Trophoblast cell (in vitro differentiated cells and primary cell): ENCODE measurements around the gene MTUS2.

Experiments
- DNase-seq, 2 donors: peaks; one replicate each; pipeline ENCODE4 v3.0.0-alpha.2; 2016
- H2AFZ ChIP-seq: 2 replicates; pipeline ENCODE4 v1.6.1; 2013; ENCODE audit warnings: low read length, moderate library complexity, mild to moderate bottlenecking; ENCODE audit not compliant: insufficient read depth, poor library complexity
- H2AK5ac ChIP-seq: 2 replicates; pipeline ENCODE4 v1.6.1; 2013; ENCODE audit warnings: mild to moderate bottlenecking, low read length
- H2BK120ac ChIP-seq: 2 replicates; pipeline ENCODE4 v1.6.1; 2013; ENCODE audit warnings: low read length, mild to moderate bottlenecking, moderate library complexity; ENCODE audit not compliant: insufficient read depth, poor library complexity
- H2BK12ac ChIP-seq: 2 replicates; pipeline ENCODE4 v1.6.1; 2013; ENCODE audit warnings: mild to moderate bottlenecking, low read length, moderate library complexity
- H2BK5ac ChIP-seq: 2 replicates; pipeline ENCODE4 v1.6.1; 2013; ENCODE audit warnings: low read length, low read depth, moderate library complexity, mild to moderate bottlenecking; ENCODE audit not compliant: poor library complexity
- H3K14ac ChIP-seq: 2 replicates; pipeline ENCODE4 v1.6.1; 2013; ENCODE audit warnings: mild to moderate bottlenecking, low read length
- H3K18ac ChIP-seq: 2 replicates; pipeline ENCODE4 v1.6.1; 2013; ENCODE audit warnings: mild to moderate bottlenecking, low read length
- H3K23ac ChIP-seq: 2 replicates; pipeline ENCODE4 v1.6.1; 2013; ENCODE audit warnings: low read length
- H3K27ac ChIP-seq: 2 replicates; pipeline ENCODE4 v1.5.1; 2013; ENCODE audit warnings: low read depth, mild to moderate bottlenecking, inconsistent platforms, low read length, moderate library complexity
- H3K27me3 ChIP-seq: 2 replicates; pipeline ENCODE4 v1.6.1; 2013; ENCODE audit warnings: inconsistent platforms, mild to moderate bottlenecking, low read length, moderate library complexity; ENCODE audit not compliant: insufficient read depth
- H3K36me3 ChIP-seq, 2 experiments: 1 replicate in 1 of 2; 2 replicates in 1 of 2; pipeline ENCODE4 v1.6.1; 2013; ENCODE audit warnings: low read length in 2 of 2, mild to moderate bottlenecking in 2 of 2, moderate library complexity in 1 of 2; ENCODE audit not compliant: insufficient read depth in 2 of 2, control insufficient read depth in 1 of 2
- H3K4ac ChIP-seq: 2 replicates; pipeline ENCODE4 v1.6.1; 2013; ENCODE audit warnings: low read depth, mild to moderate bottlenecking, low read length, moderate library complexity
- H3K4me1 ChIP-seq, 2 experiments: 1 replicate in 1 of 2; 2 replicates in 1 of 2; pipeline ENCODE4 v1.6.1; 2013; ENCODE audit warnings: low read length in 2 of 2, mild to moderate bottlenecking in 2 of 2, moderate library complexity in 1 of 2; ENCODE audit not compliant: insufficient read depth in 2 of 2, control insufficient read depth in 1 of 2
- H3K4me2 ChIP-seq: 2 replicates; pipeline ENCODE4 v1.6.1; 2013; ENCODE audit warnings: inconsistent platforms, mild to moderate bottlenecking, low read length, moderate library complexity
- H3K4me3 ChIP-seq: 2 replicates; pipeline ENCODE4 v1.5.1; 2013; ENCODE audit warnings: mild to moderate bottlenecking, low read depth, low read length, inconsistent platforms
- H3K79me1 ChIP-seq: one replicate; pipeline ENCODE4 v1.6.1; 2013; ENCODE audit warnings: low read length
- H3K79me2 ChIP-seq: 2 replicates; pipeline ENCODE4 v1.6.1; 2013; ENCODE audit warnings: low read length, mild to moderate bottlenecking; ENCODE audit not compliant: control insufficient read depth, insufficient read depth, poor library complexity
- H3K9ac ChIP-seq: 2 replicates; pipeline ENCODE4 v1.6.1; 2013; ENCODE audit warnings: mild to moderate bottlenecking, low read length
- H3K9me3 ChIP-seq: 2 replicates; pipeline ENCODE4 v1.6.1; 2013; ENCODE audit warnings: low read depth, mild to moderate bottlenecking, control low read depth, inconsistent platforms, low read length; ENCODE audit not compliant: insufficient read depth
- H4K12ac ChIP-seq: 2 replicates; pipeline ENCODE4 v1.6.1; 2013; ENCODE audit warnings: low read depth, mild to moderate bottlenecking, low read length, moderate library complexity
- H4K8ac ChIP-seq: 2 replicates; pipeline ENCODE4 v1.6.1; 2013; ENCODE audit warnings: low read depth, mild to moderate bottlenecking, low read length, moderate library complexity
- H4K91ac ChIP-seq: one replicate; pipeline ENCODE4 v1.6.1; 2013; ENCODE audit warnings: low read depth, mild to moderate bottlenecking, low read length, moderate library complexity
- WGBS: extraction: QIAGEN DNeasy Blood & Tissue Kit; methylation state at CpG from one replicate; pipeline ENCODE4 v1.1.7; 2013; ENCODE audit warnings: missing lambda C conversion rate; ENCODE audit not compliant: insufficient read length, insufficient coverage; ENCODE audit errors: extremely low coverage; 5-methylcytosine and 5-hydroxymethylcytosine counted together

Gene MTUS2

DNA sequence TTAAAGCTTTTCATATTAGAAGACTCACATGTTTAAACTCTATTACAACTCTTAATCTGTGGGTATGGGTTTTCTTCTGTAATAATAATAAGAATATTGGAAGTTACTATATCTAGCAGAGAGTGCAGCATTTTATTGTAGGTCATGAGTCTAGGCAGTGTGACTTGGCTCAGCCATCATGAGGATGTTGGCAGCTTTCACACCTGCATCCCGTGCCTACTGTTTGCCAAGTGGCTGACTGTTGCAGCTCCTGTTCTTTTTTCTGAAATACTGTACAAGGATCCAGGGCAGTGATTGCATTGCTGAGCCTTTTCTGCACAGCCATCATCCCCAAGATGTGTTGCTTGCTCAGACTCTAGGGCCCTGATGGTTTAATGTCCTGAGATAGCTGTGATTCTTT is 47.4 kb downstream of the MTUS2 start:
- no peak overlapping the region for H3K27ac ChIP-seq
- H3K14ac ChIP-seq: no peak overlapping the region
- H2BK120ac ChIP-seq: no peak overlapping the region
- no peak overlapping the region for H3K4me2 ChIP-seq
- no peak overlapping the region for H2BK5ac ChIP-seq
- H3K9ac ChIP-seq: no peak overlapping the region
- H2AK5ac ChIP-seq: no peak overlapping the region
- no peaks in the 10 kb centered on the region for H3K79me1 ChIP-seq
- H4K12ac ChIP-seq: no peak overlapping the region
- no peaks in the 10 kb centered on the region for H3K79me2 ChIP-seq
- no peak overlapping the region for H3K4ac ChIP-seq
- H3K4me3 ChIP-seq: no peak overlapping the region
- peaks cover 4% of the 10 kb centered on the region for H3K9me3 ChIP-seq
- no peak overlapping the region for H3K23ac ChIP-seq
- no peaks in the 10 kb centered on the region for H3K36me3 ChIP-seq
- H3K27me3 ChIP-seq: no peaks in the 10 kb centered on the region
- no CpG with 5 or more reads among the region's 1 CpG for WGBS
- H2BK12ac ChIP-seq: no peak overlapping the region
- no peaks in the 10 kb centered on the region for H3K4me1 ChIP-seq
- no peak overlapping the region for H3K18ac ChIP-seq
- DNase-seq: no peak
- no peak overlapping the region for H4K8ac ChIP-seq
- H4K91ac ChIP-seq: no peak overlapping the region
- no peak overlapping the region for H2AFZ ChIP-seq

DNA sequence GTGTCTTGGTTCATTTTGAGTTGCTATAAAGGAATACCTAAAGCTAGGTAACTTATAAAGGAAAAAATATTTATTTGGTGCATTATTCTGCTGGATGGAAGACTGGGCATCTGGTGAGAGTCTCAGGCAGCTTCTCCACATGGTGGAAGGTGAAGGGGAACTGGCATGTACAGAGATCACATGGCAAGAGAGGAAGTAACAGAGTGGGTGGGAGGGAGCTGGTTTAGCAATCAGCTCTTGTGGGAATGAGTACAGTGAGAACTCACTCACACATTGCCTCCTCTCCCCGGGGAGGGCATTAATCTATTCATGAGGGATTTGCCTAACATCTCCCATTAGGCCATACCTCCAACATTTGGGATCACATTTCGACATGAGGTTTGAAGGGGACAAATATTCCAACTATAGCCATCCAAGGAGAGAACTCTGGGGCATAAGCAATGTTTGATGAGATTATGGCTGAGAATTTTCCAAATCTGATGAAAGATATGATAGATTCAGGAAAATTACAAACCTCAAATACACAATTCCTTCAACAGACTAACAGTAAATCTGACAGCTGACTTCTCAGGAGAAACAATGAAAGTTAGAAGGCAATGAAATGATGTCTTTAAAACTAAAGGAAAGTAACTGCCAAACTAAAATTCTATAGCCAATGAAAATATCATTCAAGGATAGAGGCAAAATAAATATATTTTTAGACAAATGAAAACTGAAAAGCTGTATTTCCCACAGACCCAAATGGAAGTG is 52.5 kb downstream of the MTUS2 start:
- no peak overlapping the region for H2AK5ac ChIP-seq
- no CpG with 5 or more reads among the region's 2 CpGs for WGBS
- no peak overlapping the region for H3K4me3 ChIP-seq
- H4K8ac ChIP-seq: no peak overlapping the region
- no peaks in the 10 kb centered on the region for H3K79me1 ChIP-seq
- H3K9ac ChIP-seq: no peak overlapping the region
- H2BK5ac ChIP-seq: no peak overlapping the region
- H2BK120ac ChIP-seq: no peak overlapping the region
- H3K9me3 ChIP-seq: peaks cover 7% of the 10 kb centered on the region
- no peak overlapping the region for H4K12ac ChIP-seq
- no peak overlapping the region for H4K91ac ChIP-seq
- H3K27me3 ChIP-seq: no peaks in the 10 kb centered on the region
- no peaks in the 10 kb centered on the region for H3K4me1 ChIP-seq
- H3K36me3 ChIP-seq: no peaks in the 10 kb centered on the region
- no peak overlapping the region for H2AFZ ChIP-seq
- H3K14ac ChIP-seq: no peak overlapping the region
- no peak overlapping the region for H2BK12ac ChIP-seq
- H3K23ac ChIP-seq: no peak overlapping the region
- no peak for DNase-seq
- no peaks in the 10 kb centered on the region for H3K79me2 ChIP-seq
- no peak overlapping the region for H3K27ac ChIP-seq
- H3K4ac ChIP-seq: no peak overlapping the region
- no peak overlapping the region for H3K4me2 ChIP-seq
- no peak overlapping the region for H3K18ac ChIP-seq

DNA sequence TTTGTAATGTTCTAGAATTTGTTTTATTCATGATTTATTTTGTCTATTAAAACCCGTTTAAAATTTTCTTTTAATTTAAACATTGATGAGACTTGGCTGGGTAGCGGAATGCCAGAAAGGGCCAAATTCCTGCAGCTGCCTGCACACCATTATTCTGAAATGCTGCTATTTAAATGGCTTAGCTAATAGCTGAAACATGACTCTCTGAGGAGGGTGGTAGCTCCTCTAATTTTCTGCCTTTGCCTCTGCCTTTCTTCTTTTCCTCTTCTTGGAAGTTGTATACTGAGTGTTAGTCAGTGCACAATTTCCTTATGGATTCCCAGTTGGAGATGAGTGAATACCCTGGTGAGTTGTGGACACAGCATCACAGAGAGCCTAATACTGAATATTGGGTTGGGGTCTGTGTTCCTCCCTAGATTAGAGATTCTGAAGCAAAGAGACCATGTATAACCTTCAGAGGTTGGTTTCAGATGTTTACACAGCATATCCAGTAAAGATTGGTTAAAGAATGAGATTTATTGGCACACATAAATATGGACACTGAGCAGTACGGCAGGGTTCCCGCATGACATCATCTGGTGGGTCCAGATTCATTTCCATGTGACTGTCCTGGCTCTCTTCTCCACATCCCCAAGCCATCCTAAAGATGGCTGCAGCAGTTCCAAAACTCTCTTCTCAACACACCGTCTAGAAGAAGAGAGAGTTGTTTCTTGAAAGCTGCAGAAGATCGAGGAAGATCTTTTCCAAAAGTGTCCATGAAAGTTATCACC is 55.9 kb downstream of the MTUS2 start:
- no peak overlapping the region for H2BK120ac ChIP-seq
- no peak overlapping the region for H3K18ac ChIP-seq
- no peak overlapping the region for H3K23ac ChIP-seq
- no peaks in the 10 kb centered on the region for H3K4me1 ChIP-seq
- H3K14ac ChIP-seq: no peak overlapping the region
- no peak overlapping the region for H4K8ac ChIP-seq
- DNase-seq: no peak
- no CpG with 5 or more reads among the region's 6 CpGs for WGBS
- no peaks in the 10 kb centered on the region for H3K79me2 ChIP-seq
- H3K4me2 ChIP-seq: no peak overlapping the region
- no peak overlapping the region for H2AK5ac ChIP-seq
- H3K4me3 ChIP-seq: no peak overlapping the region
- no peak overlapping the region for H4K12ac ChIP-seq
- no peak overlapping the region for H4K91ac ChIP-seq
- peaks cover 7% of the 10 kb centered on the region for H3K9me3 ChIP-seq
- H2AFZ ChIP-seq: no peak overlapping the region
- H3K36me3 ChIP-seq: no peaks in the 10 kb centered on the region
- H3K27ac ChIP-seq: no peak overlapping the region
- H2BK5ac ChIP-seq: no peak overlapping the region
- no peaks in the 10 kb centered on the region for H3K27me3 ChIP-seq
- H2BK12ac ChIP-seq: no peak overlapping the region
- no peak overlapping the region for H3K9ac ChIP-seq
- H3K79me1 ChIP-seq: no peaks in the 10 kb centered on the region
- H3K4ac ChIP-seq: no peak overlapping the region

DNA sequence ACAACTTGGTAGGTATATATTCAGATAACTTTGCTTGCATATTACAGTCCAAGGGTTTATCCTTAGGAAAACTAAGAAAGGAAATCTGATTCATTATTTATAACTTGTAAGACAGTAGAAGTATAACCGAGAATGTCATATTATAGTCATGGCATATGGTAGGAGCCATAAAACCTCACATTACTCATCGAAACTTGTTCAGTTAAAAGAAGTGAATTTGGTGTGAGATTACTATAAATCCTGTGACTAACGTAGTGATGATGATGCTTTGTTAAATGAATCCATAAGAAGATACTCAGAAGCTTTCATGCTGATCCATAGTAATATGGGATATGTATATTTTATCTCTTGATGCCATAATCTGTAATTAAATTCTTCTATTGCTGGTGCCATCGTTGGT is 57.3 kb downstream of the MTUS2 start:
- Histone ChIP-seq H3K4ac (no peak overlapping the region), H2BK12ac (no peak overlapping the region), H3K4me1 (no peaks in the 10 kb centered on the region), H3K4me2 (no peak overlapping the region), H3K4me3 (no peak overlapping the region), H3K23ac (no peak overlapping the region), H2AFZ (no peak overlapping the region), H3K9ac (no peak overlapping the region), H4K91ac (no peak overlapping the region), H3K79me1 (no peaks in the 10 kb centered on the region), H3K27me3 (no peaks in the 10 kb centered on the region), H3K36me3 (no peaks in the 10 kb centered on the region), H4K8ac (no peak overlapping the region), H2AK5ac (no peak overlapping the region), H3K14ac (no peak overlapping the region), H2BK120ac (no peak overlapping the region), H2BK5ac (no peak overlapping the region), H3K79me2 (no peaks in the 10 kb centered on the region), H3K18ac (no peak overlapping the region), H4K12ac (no peak overlapping the region), H3K9me3 (peaks cover 4% of the 10 kb centered on the region), H3K27ac (no peak overlapping the region)
- WGBS: no CpG with 5 or more reads among the region's 4 CpGs
- DNase-seq: no peak
